Islet precursor cell (in vitro differentiated cells): Measurements from ENCODE around the gene SLC5A1.
"Not testable (repeated sequence)": the region's sequence is repeated elsewhere in the genome, so short reads cannot be mapped to it uniquely, and the experiment has no call there.

Experiments
- DNase-seq: peaks from one replicate; pipeline ENCODE4 v3.0.0-alpha.2; 2018

SLC5A1 gene

GRCh38 chr22:32097881-32098499, 54.9 kb downstream of the SLC5A1 start:
- no peak for DNase-seq

GRCh38 chr22:32100711-32101110, 57.6 kb downstream of the SLC5A1 start:
- DNase-seq: no peak

- no peak for DNase-seq
Observed at GRCh38 chr22:32103658-32104315, 60.7 kb downstream of the SLC5A1 start.

- peak; percentile 67 for DNase-seq
Observed at GRCh38 chr22:32106930-32107329, 63.9 kb downstream of the SLC5A1 start.

GRCh38 chr22:32112380-32112779, 69.3 kb downstream of the SLC5A1 start:
- DNase-seq: no peak

- no peak for DNase-seq
Observed at GRCh38 chr22:32119568-32120235, 76.6 kb downstream of the SLC5A1 start.

- no peak for DNase-seq
Observed at GRCh38 chr22:32120603-32121002, 77.5 kb downstream of the SLC5A1 start.

GRCh38 chr22:32122899-32123298, 79.8 kb downstream of the SLC5A1 start:
- no peak for DNase-seq

GRCh38 chr22:32123657-32124056, 80.6 kb downstream of the SLC5A1 start:
- DNase-seq: peak; percentile 68

- DNase-seq: no peak
Observed at GRCh38 chr22:32127904-32128303, 84.8 kb downstream of the SLC5A1 start.

GRCh38 chr22:32130464-32130863, 87.4 kb downstream of the SLC5A1 start:
- no peak for DNase-seq

- no peak for DNase-seq
Observed at GRCh38 chr22:32132126-32132525, 89.1 kb downstream of the SLC5A1 start.

- DNase-seq: no peak
Observed at GRCh38 chr22:32132783-32133182, 89.7 kb downstream of the SLC5A1 start.

- DNase-seq: not testable (repeated sequence)
Observed at GRCh38 chr22:32134796-32135195, 91.7 kb downstream of the SLC5A1 start.

GRCh38 chr22:32135958-32136357, 92.9 kb downstream of the SLC5A1 start:
- not testable (repeated sequence) for DNase-seq

GRCh38 chr22:32136881-32137280, 93.8 kb downstream of the SLC5A1 start:
- not testable (repeated sequence) for DNase-seq

- not testable (repeated sequence) for DNase-seq
Observed at GRCh38 chr22:32137731-32138324, 94.8 kb downstream of the SLC5A1 start.

- not testable (repeated sequence) for DNase-seq
Observed at GRCh38 chr22:32138576-32138975, 95.5 kb downstream of the SLC5A1 start.

GRCh38 chr22:32140688-32141087, 97.6 kb downstream of the SLC5A1 start:
- not testable (repeated sequence) for DNase-seq

GRCh38 chr22:32142600-32142999, 99.5 kb downstream of the SLC5A1 start:
- no peak for DNase-seq

- no peak for DNase-seq
Observed at GRCh38 chr22:32144496-32145274, 101.6 kb downstream of the SLC5A1 start.

- DNase-seq: not testable (repeated sequence)
Observed at GRCh38 chr22:32147128-32147527, 104.1 kb downstream of the SLC5A1 start.

- not testable (repeated sequence) for DNase-seq
Observed at GRCh38 chr22:32148372-32148771, 105.3 kb downstream of the SLC5A1 start.
